AG04449 (cell line): Measurements from ENCODE around the gene OPN1MW2.
"Not testable (repeated sequence)": the region's sequence is repeated elsewhere in the genome, so short reads cannot be mapped to it uniquely, and the experiment has no call there.

Experiments used
- CTCF ChIA-PET: fragments of 350-600 bp; formaldehyde crosslinking; extraction: SDS; loops from one replicate; lab custom pipeline; 2021; ENCODE audit warnings: antibody characterized with exemption; lab: Yijun Ruan, JAX
- POLR2A ChIA-PET: fragments of 400-600, 350-600 bp; formaldehyde crosslinking; extraction: SDS; loops from one replicate; lab custom pipeline; 2020; ENCODE audit warnings: antibody characterized with exemption, inconsistent platforms; lab: Yijun Ruan, JAX
- DNase-seq: peaks from one replicate; pipeline ENCODE4 v3.0.0-alpha.2; 2010; ENCODE audit warnings: low read depth, low spot score
- H3K4me3 ChIP-seq: 2 replicates; pipeline ENCODE4 v1.5.1; 2011; ENCODE audit warnings: low read depth, mild to moderate bottlenecking, control low read depth, low read length

Gene OPN1MW2

GRCh38 chrX:154247377-154248045, 28.0 kb downstream of the OPN1MW2 start:
- DNase-seq, POLR2A ChIA-PET, CTCF ChIA-PET, H3K4me3 ChIP-seq: not testable (repeated sequence)

GRCh38 chrX:154248076-154248475, 28.5 kb downstream of the OPN1MW2 start:
- H3K4me3 ChIP-seq, POLR2A ChIA-PET, CTCF ChIA-PET, DNase-seq: not testable (repeated sequence)

- POLR2A ChIA-PET, CTCF ChIA-PET, H3K4me3 ChIP-seq, DNase-seq: not testable (repeated sequence)
Measured at GRCh38 chrX:154257282-154257681, 37.7 kb downstream of the OPN1MW2 start, which contains the start of gene OPN1MW3. TSS of gene OPN1MW3 (plus strand) at chrX:154257582. CDS start at chrX:154257620, 38 bp downstream.

GRCh38 chrX:154258711-154259110, 39.2 kb downstream of the OPN1MW2 start:
- CTCF ChIA-PET, DNase-seq, H3K4me3 ChIP-seq, POLR2A ChIA-PET: not testable (repeated sequence)

GRCh38 chrX:154263072-154263471, 43.5 kb downstream of the OPN1MW2 start:
- POLR2A ChIA-PET, DNase-seq, CTCF ChIA-PET: not testable (repeated sequence)

GRCh38 chrX:154269245-154269644, 49.7 kb downstream of the OPN1MW2 start:
- H3K4me3 ChIP-seq, DNase-seq, POLR2A ChIA-PET, CTCF ChIA-PET: not testable (repeated sequence)

More at GRCh38 chrX:154263072-154263471, 43.5 kb downstream of the OPN1MW2 start:
- H3K4me3 ChIP-seq: not testable (repeated sequence)
